ENCODE measurements around the gene ADTRP.

Gene ADTRP

GRCh38 chr6:11778648-11779328 is at the start of gene ADTRP:
TSS of gene ADTRP (minus strand) at chr6:11778803. CDS start at chr6:11778759, 44 bp downstream.
- ATAC-seq (no peak), DNase-seq (ENCODE audit: low spot score in 2 of 2) (no peak)
- H3K4me1 Mint-ChIP-seq = peaks cover 7% of the 10 kb centered on the region
- peaks cover 6% of the 10 kb centered on the region for H3K9me3 Mint-ChIP-seq
- no peak within 1 kb of the TSS for H3K27ac Mint-ChIP-seq
- no peak within 1 kb of the TSS for H3K4me3 Mint-ChIP-seq
- peaks cover under 1% of the 10 kb centered on the region for H3K36me3 Mint-ChIP-seq

GRCh38 chr6:11826779-11827178 is 48.2 kb upstream of the ADTRP start:
- Mint-ChIP-seq H3K9me3 (no peaks in the 10 kb centered on the region), H3K27ac (no peak overlapping the region), H3K36me3 (no peaks in the 10 kb centered on the region)

GRCh38 chr6:11824986-11825385 is 46.4 kb upstream of the ADTRP start:
- no peaks in the 10 kb centered on the region for H3K36me3 Mint-ChIP-seq
- DNase-seq (ENCODE audit: low spot score in 2 of 2) (no peak), ATAC-seq (peak; percentile 93)
- no peaks in the 10 kb centered on the region for H3K9me3 Mint-ChIP-seq
- peaks cover 10% of the 10 kb centered on the region for H3K4me1 Mint-ChIP-seq
- H3K27ac Mint-ChIP-seq = no peak overlapping the region
- no peak overlapping the region for H3K4me3 Mint-ChIP-seq

More at GRCh38 chr6:11826779-11827178, 48.2 kb upstream of the ADTRP start:
- peaks cover 10% of the 10 kb centered on the region for H3K4me1 Mint-ChIP-seq
- ATAC-seq (no peak), DNase-seq (ENCODE audit: low spot score in 2 of 2) (no peak)
- no peak overlapping the region for H3K4me3 Mint-ChIP-seq

- ATAC-seq = no peak
- H3K27ac Mint-ChIP-seq = no peak overlapping the region
Measured at GRCh38 chr6:11822346-11822745, 43.7 kb upstream of the ADTRP start.

GRCh38 chr6:11821781-11822180 is 43.2 kb upstream of the ADTRP start:
- H3K4me3 Mint-ChIP-seq = no peak overlapping the region

More at GRCh38 chr6:11822346-11822745, 43.7 kb upstream of the ADTRP start:
- Mint-ChIP-seq H3K9me3 (no peaks in the 10 kb centered on the region), H3K4me3 (no peak overlapping the region), H3K36me3 (no peaks in the 10 kb centered on the region), H3K4me1 (peaks cover 10% of the 10 kb centered on the region)
- DNase-seq (ENCODE audit: low spot score in 2 of 2) = no peak

GRCh38 chr6:11820821-11821220 is 42.2 kb upstream of the ADTRP start:
- H3K36me3 Mint-ChIP-seq = no peaks in the 10 kb centered on the region
- H3K27ac Mint-ChIP-seq = no peak overlapping the region
- ATAC-seq = no peak
- DNase-seq (ENCODE audit: low spot score in 2 of 2) = no peak
- no peaks in the 10 kb centered on the region for H3K9me3 Mint-ChIP-seq
- H3K4me1 Mint-ChIP-seq = peaks cover 10% of the 10 kb centered on the region
- H3K4me3 Mint-ChIP-seq = no peak overlapping the region

More at GRCh38 chr6:11821781-11822180, 43.2 kb upstream of the ADTRP start:
- no peaks in the 10 kb centered on the region for H3K36me3 Mint-ChIP-seq
- H3K4me1 Mint-ChIP-seq = peaks cover 10% of the 10 kb centered on the region
- H3K27ac Mint-ChIP-seq = no peak overlapping the region
- no peaks in the 10 kb centered on the region for H3K9me3 Mint-ChIP-seq
- ATAC-seq (no peak), DNase-seq (ENCODE audit: low spot score in 2 of 2) (no peak)

GRCh38 chr6:11819486-11819885 is 40.9 kb upstream of the ADTRP start:
- H3K4me3 Mint-ChIP-seq = no peak overlapping the region
- DNase-seq (ENCODE audit: low spot score in 2 of 2) = no peak
- ATAC-seq = no peak
- H3K36me3 Mint-ChIP-seq = no peaks in the 10 kb centered on the region
- H3K4me1 Mint-ChIP-seq = peaks cover under 1% of the 10 kb centered on the region
- no peaks in the 10 kb centered on the region for H3K9me3 Mint-ChIP-seq
- no peak overlapping the region for H3K27ac Mint-ChIP-seq

GRCh38 chr6:11815231-11815630 is 36.6 kb upstream of the ADTRP start:
- DNase-seq (ENCODE audit: low spot score in 2 of 2) = no peak
- Mint-ChIP-seq H3K36me3 (no peaks in the 10 kb centered on the region), H3K27ac (no peak overlapping the region), H3K9me3 (no peaks in the 10 kb centered on the region), H3K4me3 (no peak overlapping the region), H3K4me1 (no peaks in the 10 kb centered on the region)
- no peak for ATAC-seq

GRCh38 chr6:11814819-11815218 is 36.2 kb upstream of the ADTRP start:
- no peaks in the 10 kb centered on the region for H3K4me1 Mint-ChIP-seq
- DNase-seq (ENCODE audit: low spot score in 2 of 2) (no peak), ATAC-seq (no peak)
- H3K9me3 Mint-ChIP-seq = no peaks in the 10 kb centered on the region
- H3K36me3 Mint-ChIP-seq = no peaks in the 10 kb centered on the region
- H3K4me3 Mint-ChIP-seq = no peak overlapping the region
- H3K27ac Mint-ChIP-seq = no peak overlapping the region

GRCh38 chr6:11814106-11814505 is 35.5 kb upstream of the ADTRP start:
- ATAC-seq = no peak
- no peak overlapping the region for H3K27ac Mint-ChIP-seq

GRCh38 chr6:11813606-11814005 is 35.0 kb upstream of the ADTRP start:
- Mint-ChIP-seq H3K27ac (no peak overlapping the region), H3K36me3 (no peaks in the 10 kb centered on the region), H3K9me3 (no peaks in the 10 kb centered on the region), H3K4me3 (no peak overlapping the region), H3K4me1 (no peaks in the 10 kb centered on the region)
- no peak for DNase-seq (ENCODE audit: low spot score in 2 of 2)
- ATAC-seq = no peak

More at GRCh38 chr6:11814106-11814505, 35.5 kb upstream of the ADTRP start:
- Mint-ChIP-seq H3K9me3 (no peaks in the 10 kb centered on the region), H3K4me3 (no peak overlapping the region), H3K36me3 (no peaks in the 10 kb centered on the region), H3K4me1 (no peaks in the 10 kb centered on the region)
- no peak for DNase-seq (ENCODE audit: low spot score in 2 of 2)

- no peak for ATAC-seq
- Mint-ChIP-seq H3K9me3 (no peaks in the 10 kb centered on the region), H3K4me1 (no peaks in the 10 kb centered on the region), H3K4me3 (no peak overlapping the region), H3K36me3 (no peaks in the 10 kb centered on the region), H3K27ac (no peak overlapping the region)
- no peak for DNase-seq (ENCODE audit: low spot score in 2 of 2)
Measured at GRCh38 chr6:11812951-11813350, 34.3 kb upstream of the ADTRP start.

- DNase-seq (ENCODE audit: low spot score in 2 of 2) = no peak
- no peak overlapping the region for H3K27ac Mint-ChIP-seq
Measured at GRCh38 chr6:11812439-11812838, 33.8 kb upstream of the ADTRP start.

GRCh38 chr6:11811644-11812264 is 33.2 kb upstream of the ADTRP start:
- no peak for ATAC-seq

More at GRCh38 chr6:11812439-11812838, 33.8 kb upstream of the ADTRP start:
- H3K4me3 Mint-ChIP-seq = no peak overlapping the region
- H3K4me1 Mint-ChIP-seq = no peaks in the 10 kb centered on the region
- no peak for ATAC-seq
- H3K36me3 Mint-ChIP-seq = no peaks in the 10 kb centered on the region
- H3K9me3 Mint-ChIP-seq = no peaks in the 10 kb centered on the region

GRCh38 chr6:11810854-11811643 is 32.4 kb upstream of the ADTRP start:
- Mint-ChIP-seq H3K4me1 (peaks cover 8% of the 10 kb centered on the region), H3K9me3 (no peaks in the 10 kb centered on the region), H3K4me3 (no peak overlapping the region), H3K27ac (no peak overlapping the region), H3K36me3 (no peaks in the 10 kb centered on the region)
- DNase-seq (ENCODE audit: low spot score in 2 of 2) = no peak
- ATAC-seq = no peak

More at GRCh38 chr6:11811644-11812264, 33.2 kb upstream of the ADTRP start:
- Mint-ChIP-seq H3K4me1 (peaks cover 2% of the 10 kb centered on the region), H3K27ac (no peak overlapping the region), H3K4me3 (no peak overlapping the region), H3K9me3 (no peaks in the 10 kb centered on the region), H3K36me3 (no peaks in the 10 kb centered on the region)
- DNase-seq (ENCODE audit: low spot score in 2 of 2) = no peak
